Lower leg skin (tissue), 4 donors: ENCODE data around the gene UBE2J1. TPM values are rescaled to one million over a fixed set of nuclear protein-coding genes. Genes with fewer than 3 reads are reported as not detected.

Experiments used
- DNase-seq, 2 donors: peaks; one replicate each; pipeline ENCODE4 v3.0.0-alpha.2; 2019; ENCODE audit warnings: low spot score in 2 of 2
- H3K4me3 ChIP-seq: fragments of 200-600 bp; sonication (generic); 2 replicates; pipeline ENCODE4 v1.5.1; 2017; ENCODE audit warnings: mild to moderate bottlenecking, low read depth; ENCODE audit not compliant: poor library complexity, severe bottlenecking
- CTCF ChIP-seq, 3 donors: fragments of 450-650 bp; IDR thresholded peaks; one replicate each; pipeline ENCODE4 v1.5.1; 2016; ENCODE audit warnings: antibody characterized with exemption in 3 of 3, mild to moderate bottlenecking in 3 of 3, moderate library complexity in 2 of 3
- POLR2A ChIP-seq, 2 donors: fragments of 450-650 bp; IDR thresholded peaks; one replicate each; pipeline ENCODE4 v1.6.1; 2016 to 2017; ENCODE audit warnings: antibody characterized with exemption in 2 of 2, mild to moderate bottlenecking in 1 of 2, moderate library complexity in 1 of 2
- WGBS, 2 donors: methylation state at CpG; one replicate each; pipeline ENCODE4 v1.1.5; 2018; 5-methylcytosine and 5-hydroxymethylcytosine counted together
- intact Hi-C: fragments of 100-400 bp; cut with DNase I; formaldehyde crosslinking; loops from one replicate; pipeline ENCODE4 v1.15.0; 2023; ENCODE audit warnings: low total_unique reads
- total RNA-seq, 4 donors: library from RNA; depleted of rRNA; stranded (reverse); fragments of >200 nt; gene quantifications; one replicate each; pipeline ENCODE4 v1.1.0, GENCODE V29; 2016

The UBE2J1 gene
- total RNA-seq, 4 donors from 2014 or later, result 15.9 to 26.7 (median 22.6) TPM

GRCh38 chr6:89323511-89323971 is 29.0 kb downstream of the UBE2J1 start:
- 68 to 77% methylated on average over 3 of the region's 3 CpGs for WGBS, 2 donors

GRCh38 chr6:89321131-89321970 is 31.2 kb downstream of the UBE2J1 start:
- no peak overlapping the region for H3K4me3 ChIP-seq
- TF ChIP-seq CTCF (IDR thresholded peaks at IDR 0.05) (no peak), POLR2A (IDR thresholded peaks at IDR 0.05) (no peak)
- 77 to 80% methylated on average over 9 of the region's 9 CpGs for WGBS, 2 donors
- no peak for DNase-seq
- intact Hi-C loops, result no loop called here

More at GRCh38 chr6:89323511-89323971, 29.0 kb downstream of the UBE2J1 start:
- TF ChIP-seq CTCF (IDR thresholded peaks at IDR 0.05) (no peak), POLR2A (IDR thresholded peaks at IDR 0.05) (no peak)
- no peak overlapping the region for H3K4me3 ChIP-seq
- intact Hi-C loops, result no loop called here
- no peak for DNase-seq

- intact Hi-C loops, result no loop called here
- TF ChIP-seq POLR2A (IDR thresholded peaks at IDR 0.05) (no peak), CTCF (IDR thresholded peaks at IDR 0.05) (no peak)
- WGBS, 2 donors, result 96 to 98% methylated on average over 6 of the region's 6 CpGs
- H3K4me3 ChIP-seq, result no peak overlapping the region
- DNase-seq, result no peak
These were observed 32.4 kb downstream of the UBE2J1 start for GRCh38 chr6:89320012-89320559.

- DNase-seq, result no peak
- no peak overlapping the region for H3K4me3 ChIP-seq
- no peak for TF ChIP-seq CTCF (IDR thresholded peaks at IDR 0.05)
- TF ChIP-seq POLR2A (IDR thresholded peaks at IDR 0.05), result no peak
- intact Hi-C loops, result no loop called here
These were observed 35.5 kb downstream of the UBE2J1 start for GRCh38 chr6:89317067-89317466.

GRCh38 chr6:89315249-89315885 is 37.2 kb downstream of the UBE2J1 start, which contains the start of gene GABRR2:
GABRR2 (minus strand) TSS chr6:89315299; CDS start chr6:89315165, 134 bp downstream.
- H3K4me3 ChIP-seq, result no peak within 1 kb of the TSS
- intact Hi-C loops, result no loop called here
- WGBS, 2 donors, result 85% methylated on average over 6 of the region's 6 CpGs
- no peak for DNase-seq
- TF ChIP-seq POLR2A (IDR thresholded peaks at IDR 0.05), result no peak
- no peak for TF ChIP-seq CTCF (IDR thresholded peaks at IDR 0.05)
